HEK293T (cell line): ENCODE measurements around the gene GC.
"Not testable (repeated sequence)": the region's sequence is repeated elsewhere in the genome, so short reads cannot be mapped to it uniquely, and the experiment has no call there.

Experiments used
- CTCF ChIA-PET: fragments of 350-600 bp; formaldehyde crosslinking; extraction: SDS; loops from one replicate; lab custom pipeline; 2021; ENCODE audit warnings: antibody characterized with exemption, inconsistent platforms; lab: Yijun Ruan, JAX
- POLR2A ChIA-PET: fragments of 350-600 bp; formaldehyde crosslinking; extraction: SDS; loops from one replicate; lab custom pipeline; 2020; ENCODE audit warnings: antibody characterized with exemption, inconsistent platforms; lab: Yijun Ruan, JAX
- DNase-seq: peaks from one replicate; pipeline ENCODE4 v3.0.0; 2012; ENCODE audit warnings: mixed read lengths; ENCODE audit errors: extremely low spot score
- BHLHE40 ChIP-seq: fragments of 450-650 bp; IDR thresholded peaks from 2 replicates; pipeline ENCODE4 v1.6.1; 2016; ENCODE audit warnings: mild to moderate bottlenecking, moderate library complexity, borderline replicate concordance
- CTBP1 ChIP-seq: fragments of 450-650 bp; IDR thresholded peaks from 2 replicates; pipeline ENCODE4 v1.6.1; 2016; ENCODE audit warnings: borderline replicate concordance
- ELF4 ChIP-seq: fragments of 450-650 bp; IDR thresholded peaks from 2 replicates; pipeline ENCODE4 v1.6.1; 2017; ENCODE audit warnings: antibody characterized with exemption
- FOXK2 ChIP-seq: fragments of 450-650 bp; IDR thresholded peaks from 2 replicates; pipeline ENCODE4 v1.6.1; 2016; ENCODE audit warnings: mild to moderate bottlenecking
- FOXM1 ChIP-seq: fragments of 450-650 bp; IDR thresholded peaks from 2 replicates; pipeline ENCODE4 v1.6.1; 2017; ENCODE audit warnings: mild to moderate bottlenecking, borderline replicate concordance
- HDGF ChIP-seq: fragments of 450-650 bp; IDR thresholded peaks from 2 replicates; pipeline ENCODE4 v1.6.1; 2017; ENCODE audit warnings: antibody characterized with exemption, borderline replicate concordance
- L3MBTL2 ChIP-seq: fragments of 450-650 bp; conservative IDR thresholded peaks from 2 replicates; pipeline ENCODE4 v1.6.1; 2016; ENCODE audit warnings: mild to moderate bottlenecking
- LEF1 ChIP-seq: fragments of 450-650 bp; IDR thresholded peaks from 2 replicates; pipeline ENCODE4 v1.6.1; 2017; ENCODE audit warnings: mild to moderate bottlenecking, borderline replicate concordance
- NFRKB ChIP-seq: fragments of 450-650 bp; IDR thresholded peaks from 2 replicates; pipeline ENCODE4 v1.6.1; 2016; ENCODE audit warnings: mild to moderate bottlenecking, moderate library complexity
- PKNOX1 ChIP-seq: fragments of 450-650 bp; IDR thresholded peaks from 2 replicates; pipeline ENCODE4 v1.6.1; 2016
- SP1 ChIP-seq: fragments of 450-650 bp; IDR thresholded peaks from 2 replicates; pipeline ENCODE4 v1.6.1; 2017
- SUZ12 ChIP-seq: fragments of 450-650 bp; IDR thresholded peaks from 2 replicates; pipeline ENCODE4 v1.6.1; 2016; ENCODE audit warnings: mild to moderate bottlenecking
- TARDBP ChIP-seq: fragments of 450-650 bp; IDR thresholded peaks from 2 replicates; pipeline ENCODE4 v1.6.1; 2016
- ZNF384 ChIP-seq: fragments of 450-650 bp; IDR thresholded peaks from 2 replicates; pipeline ENCODE4 v1.6.1; 2016

GC gene

GRCh38 chr4:71752383-71753042, 31.4 kb downstream of the GC start:
- TF ChIP-seq FOXK2 = no peak
- no peak for TF ChIP-seq ELF4
- no peak for TF ChIP-seq L3MBTL2
- no peak for TF ChIP-seq NFRKB
- no peak for TF ChIP-seq BHLHE40
- TF ChIP-seq TARDBP = no peak
- TF ChIP-seq PKNOX1 = no peak
- TF ChIP-seq FOXM1 = no peak
- TF ChIP-seq LEF1 = no peak
- no peak for TF ChIP-seq ZNF384
- TF ChIP-seq SP1 = no peak
- ChIA-PET CTCF (no interaction called here), POLR2A (no interaction called here)
- no peak for DNase-seq

GRCh38 chr4:71749008-71749594, 34.8 kb downstream of the GC start:
- ChIA-PET POLR2A (no interaction called here), CTCF (no interaction called here)
- TF ChIP-seq SP1 (no peak), BHLHE40 (no peak), L3MBTL2 (no peak), ZNF384 (no peak), PKNOX1 (no peak), LEF1 (no peak), FOXM1 (no peak), HDGF (no peak), NFRKB (no peak)
- no peak for DNase-seq

GRCh38 chr4:71746379-71746778, 37.5 kb downstream of the GC start:
- ChIA-PET POLR2A (no interaction called here), CTCF (no interaction called here)
- TF ChIP-seq FOXM1 (no peak), LEF1 (no peak), SP1 (no peak), CTBP1 (no peak)
- DNase-seq = no peak

GRCh38 chr4:71738782-71739181, 45.1 kb downstream of the GC start:
- CTCF ChIA-PET, DNase-seq, POLR2A ChIA-PET: not testable (repeated sequence)

- TF ChIP-seq FOXM1 (no peak), CTBP1 (no peak)
- DNase-seq = peak; percentile 31
- POLR2A ChIA-PET = no interaction called here
- CTCF ChIA-PET = no interaction called here
These were observed 51.2 kb downstream of the GC start for GRCh38 chr4:71732706-71733105.

GRCh38 chr4:71732066-71732465, 51.8 kb downstream of the GC start:
- DNase-seq = no peak
- TF ChIP-seq ELF4 = no peak
- POLR2A ChIA-PET = no interaction called here
- CTCF ChIA-PET = no interaction called here

- ChIA-PET POLR2A (no interaction called here), CTCF (no interaction called here)
- DNase-seq = no peak
- TF ChIP-seq SUZ12 (no peak), ZNF384 (no peak), NFRKB (no peak), FOXM1 (no peak), TARDBP (no peak), HDGF (no peak), BHLHE40 (no peak), PKNOX1 (no peak), LEF1 (no peak), FOXK2 (no peak)
These were observed 54.0 kb downstream of the GC start for GRCh38 chr4:71729856-71730255.
